Subcutaneous adipose tissue (tissue), 4 donors: ENCODE results near the gene CHD1L. TPM values are rescaled to one million over a fixed set of nuclear protein-coding genes. Genes with fewer than 3 reads are reported as not detected.

Source experiments
- total RNA-seq, 4 donors: library from RNA; depleted of rRNA; stranded (reverse); fragments of >200 nt; gene quantifications; one replicate each; pipeline ENCODE4 v1.1.0, GENCODE V29; 2016
- TF ChIP-seq, protein P1 (sequence below): fragments of 450-650 bp; IDR thresholded peaks from one replicate; pipeline ENCODE4 v1.5.1; 2016; ENCODE audit warnings: low read depth, mild to moderate bottlenecking, control low read depth, antibody characterized with exemption, moderate library complexity

Gene CHD1L
- total RNA-seq, 4 donors from 2014 or later = 18.5 to 26.4 (median 23.6) TPM

DNA sequence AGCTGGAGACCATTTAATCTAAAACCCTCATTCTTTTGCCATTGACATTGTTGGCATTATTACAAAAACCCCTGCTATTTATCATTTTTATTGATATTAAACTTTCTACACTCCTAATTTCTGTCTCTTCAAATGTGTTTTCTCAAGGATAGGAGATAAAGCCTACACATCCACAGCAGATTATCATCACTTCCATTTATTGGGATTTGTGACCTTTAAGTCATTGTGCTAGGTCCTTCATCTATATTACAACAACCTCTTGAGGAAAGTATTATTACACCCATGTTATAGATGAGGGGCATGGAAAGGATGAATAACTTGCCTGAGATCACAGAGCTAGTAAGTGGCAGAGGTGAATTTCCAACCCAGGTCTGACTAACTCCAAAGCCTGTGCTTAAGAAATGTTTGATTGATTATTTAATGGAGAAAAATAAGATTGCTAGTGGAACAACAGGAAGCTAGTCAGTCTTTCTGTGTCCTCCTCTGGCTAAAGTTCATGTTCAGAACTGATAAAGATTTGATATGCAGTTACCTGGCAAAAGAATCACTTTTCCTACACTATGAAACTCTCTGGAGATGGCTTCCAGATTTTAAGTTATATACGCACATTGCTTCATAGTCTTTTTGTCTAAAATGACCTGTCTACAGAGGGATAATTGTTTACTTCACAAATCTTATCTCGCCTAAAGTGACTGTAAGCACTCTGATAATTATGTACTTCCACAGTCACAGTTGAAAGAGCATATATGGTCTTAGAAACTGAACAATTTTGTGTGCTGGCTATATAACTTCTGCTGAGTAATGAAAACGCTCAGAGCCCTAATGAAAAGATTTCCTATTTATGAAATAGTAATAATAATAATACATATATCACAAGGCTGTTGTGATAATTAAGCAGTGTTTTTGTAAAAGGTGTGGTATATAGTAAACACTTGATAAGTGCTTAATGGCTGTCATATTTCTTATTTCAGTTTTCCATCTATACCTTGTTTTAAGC is 32.4 kb upstream of the CHD1L start:
- TF ChIP-seq, protein P1, sequence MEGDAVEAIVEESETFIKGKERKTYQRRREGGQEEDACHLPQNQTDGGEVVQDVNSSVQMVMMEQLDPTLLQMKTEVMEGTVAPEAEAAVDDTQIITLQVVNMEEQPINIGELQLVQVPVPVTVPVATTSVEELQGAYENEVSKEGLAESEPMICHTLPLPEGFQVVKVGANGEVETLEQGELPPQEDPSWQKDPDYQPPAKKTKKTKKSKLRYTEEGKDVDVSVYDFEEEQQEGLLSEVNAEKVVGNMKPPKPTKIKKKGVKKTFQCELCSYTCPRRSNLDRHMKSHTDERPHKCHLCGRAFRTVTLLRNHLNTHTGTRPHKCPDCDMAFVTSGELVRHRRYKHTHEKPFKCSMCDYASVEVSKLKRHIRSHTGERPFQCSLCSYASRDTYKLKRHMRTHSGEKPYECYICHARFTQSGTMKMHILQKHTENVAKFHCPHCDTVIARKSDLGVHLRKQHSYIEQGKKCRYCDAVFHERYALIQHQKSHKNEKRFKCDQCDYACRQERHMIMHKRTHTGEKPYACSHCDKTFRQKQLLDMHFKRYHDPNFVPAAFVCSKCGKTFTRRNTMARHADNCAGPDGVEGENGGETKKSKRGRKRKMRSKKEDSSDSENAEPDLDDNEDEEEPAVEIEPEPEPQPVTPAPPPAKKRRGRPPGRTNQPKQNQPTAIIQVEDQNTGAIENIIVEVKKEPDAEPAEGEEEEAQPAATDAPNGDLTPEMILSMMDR = no peak

DNA sequence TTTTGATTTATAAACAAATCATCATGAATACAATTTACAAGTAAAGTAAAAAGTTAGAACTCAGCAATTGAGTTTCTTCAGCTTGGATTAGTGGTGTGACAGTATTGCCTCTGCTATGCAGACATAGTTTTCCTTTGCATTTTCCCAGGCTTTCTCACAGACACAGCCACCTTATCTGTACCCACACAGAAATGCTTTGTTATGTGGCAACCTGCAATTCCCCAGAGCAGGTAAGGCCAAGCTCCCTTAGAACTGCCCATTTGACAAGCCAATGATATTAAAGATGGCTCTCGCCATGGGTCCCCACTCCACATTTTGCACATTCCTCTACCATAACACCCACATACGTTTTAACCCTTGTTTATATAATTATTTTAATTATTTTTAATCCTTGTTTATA is 31.5 kb upstream of the CHD1L start:
- TF ChIP-seq, protein P1 = no peak

DNA sequence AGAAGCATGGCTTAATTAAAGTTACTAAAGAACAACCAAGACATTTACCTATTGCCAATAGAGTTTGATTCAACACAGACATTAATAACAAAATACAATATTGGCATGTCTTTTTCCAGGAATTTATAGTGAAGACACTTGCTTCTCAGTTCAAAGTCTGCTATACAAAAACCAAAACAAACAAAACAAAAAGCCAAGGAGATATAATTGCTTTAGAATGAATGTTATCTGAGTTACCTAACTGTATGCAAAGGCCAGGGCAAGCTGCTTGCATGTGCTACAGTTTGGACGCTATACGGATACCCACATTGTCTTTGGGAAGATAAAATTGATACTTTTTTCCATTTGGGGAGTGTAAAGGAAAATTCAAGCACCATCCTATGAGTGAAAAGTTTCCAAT is 30.9 kb upstream of the CHD1L start:
- TF ChIP-seq, protein P1 = no peak

DNA sequence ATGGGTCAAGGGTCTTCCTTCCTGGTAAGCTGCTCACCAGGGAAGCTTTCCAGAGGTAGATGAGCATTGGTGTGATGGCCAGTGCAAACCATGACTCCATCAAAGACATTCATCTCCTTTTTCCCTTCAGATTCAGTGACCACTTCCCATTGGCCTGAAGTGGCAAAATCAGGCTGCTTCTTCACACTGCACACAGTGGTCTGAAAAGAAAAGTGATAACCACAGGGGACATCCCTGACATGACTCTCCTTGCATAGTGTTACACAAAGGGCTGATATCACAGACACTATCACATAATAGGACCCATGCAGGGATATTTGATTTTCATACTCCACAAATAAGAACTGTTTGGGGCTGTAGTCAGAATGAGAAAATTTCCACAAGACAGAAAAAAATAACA is 29.2 kb upstream of the CHD1L start:
- TF ChIP-seq, protein P1 = no peak

DNA sequence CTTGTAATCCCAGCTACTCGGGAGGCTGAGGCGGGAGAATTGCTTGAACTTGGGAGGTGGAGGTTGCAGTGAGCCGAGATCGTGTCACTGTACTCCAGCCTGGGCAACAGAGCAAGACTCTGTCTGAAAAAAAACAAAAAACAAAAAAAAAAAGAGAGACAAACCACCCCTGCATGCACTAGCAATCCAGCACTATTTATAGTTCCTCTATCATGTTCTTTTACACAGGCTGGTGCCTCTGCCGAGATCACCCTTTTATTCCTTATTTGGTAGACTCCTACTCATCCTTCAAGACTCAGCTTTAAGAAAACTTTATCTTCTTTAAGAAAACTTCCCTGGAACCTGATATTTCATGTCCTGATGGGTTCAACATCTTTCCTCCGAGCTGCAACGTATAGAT is 28.2 kb upstream of the CHD1L start:
- TF ChIP-seq, protein P1 = no peak

DNA sequence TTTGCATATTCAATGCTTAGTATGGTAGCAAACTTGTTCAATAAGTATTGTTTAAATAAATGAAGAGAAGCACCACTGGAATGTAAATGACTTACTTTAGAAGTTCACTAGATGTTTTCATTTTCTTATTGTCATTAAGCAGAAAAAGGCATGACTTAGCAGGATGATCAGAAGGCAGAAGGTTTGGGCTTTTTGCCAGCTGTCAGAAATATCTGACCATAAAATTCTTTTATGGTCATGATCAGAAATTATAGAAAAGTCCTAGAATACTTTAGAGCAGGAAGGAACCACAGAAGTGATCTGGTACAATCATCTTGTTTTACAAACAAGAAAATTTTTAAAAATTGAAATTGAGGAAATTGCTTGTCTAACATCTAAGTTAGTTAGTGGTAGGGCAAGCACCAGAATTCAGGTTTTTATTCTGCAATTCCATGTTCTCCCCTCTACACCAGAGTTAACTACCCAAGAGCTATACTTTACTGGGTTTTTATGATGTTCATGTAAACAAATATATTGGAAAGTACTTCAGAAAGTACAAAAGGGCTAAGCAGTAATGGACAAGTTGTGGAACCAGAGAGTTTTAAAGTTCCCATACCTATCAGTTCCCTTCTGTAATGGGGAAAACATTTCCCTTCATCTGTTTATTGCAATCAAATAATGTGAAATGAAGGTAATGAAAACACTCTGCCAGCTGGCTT is 27.5 kb upstream of the CHD1L start:
- TF ChIP-seq, protein P1 = no peak

DNA sequence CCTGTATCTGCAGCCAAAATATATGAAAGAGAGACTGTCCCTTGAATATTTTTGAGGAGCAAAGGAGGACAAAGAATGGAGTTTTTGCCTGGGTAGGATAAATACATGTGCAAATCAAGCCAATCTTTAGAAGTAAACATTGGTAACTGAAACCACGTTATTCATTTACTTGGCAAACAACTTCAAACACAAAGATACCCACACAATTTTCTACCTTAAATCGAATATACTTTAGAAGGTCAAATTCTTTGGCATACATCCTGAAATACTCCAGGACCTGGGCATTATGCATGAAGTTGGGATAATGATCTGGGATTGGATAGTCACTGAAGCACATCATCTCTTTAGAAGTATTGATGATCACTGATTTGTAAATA is 27.0 kb upstream of the CHD1L start:
- TF ChIP-seq, protein P1 = no peak
